Endothelial cell (in vitro differentiated cells): Measurements from ENCODE around the gene CCDC149. TPM values are rescaled to one million over a fixed set of nuclear protein-coding genes. Genes with fewer than 3 reads are reported as not detected.

ENCODE experiments used
- DNase-seq: peaks from one replicate; pipeline ENCODE4 v3.0.0; 2021; ENCODE audit warnings: low spot score
- H3K27ac Mint-ChIP-seq: one replicate; pipeline ENCODE4 v1.8.0; 2021; ENCODE audit warnings: mixed read lengths, inconsistent platforms; ENCODE audit not compliant: unreplicated experiment
- H3K27me3 Mint-ChIP-seq: one replicate; pipeline ENCODE4 v1.8.0; 2021; ENCODE audit warnings: mild to moderate bottlenecking, moderate library complexity, mixed read lengths, inconsistent platforms; ENCODE audit not compliant: unreplicated experiment
- H3K36me3 Mint-ChIP-seq: one replicate; pipeline ENCODE4 v1.8.0; 2021; ENCODE audit warnings: mild to moderate bottlenecking, low read depth, mixed read lengths, inconsistent platforms; ENCODE audit not compliant: unreplicated experiment
- H3K4me1 Mint-ChIP-seq: one replicate; pipeline ENCODE4 v1.8.0; 2021; ENCODE audit warnings: mild to moderate bottlenecking, mixed read lengths, inconsistent platforms; ENCODE audit not compliant: unreplicated experiment
- H3K4me3 Mint-ChIP-seq: one replicate; pipeline ENCODE4 v1.8.0; 2021; ENCODE audit warnings: mild to moderate bottlenecking, mixed read lengths, inconsistent platforms; ENCODE audit not compliant: unreplicated experiment
- H3K9me3 Mint-ChIP-seq: one replicate; pipeline ENCODE4 v1.8.0; 2021; ENCODE audit warnings: mixed read lengths, inconsistent platforms; ENCODE audit not compliant: unreplicated experiment
- CTCF ChIP-seq: fragments of 200-600 bp; sonication (generic); IDR thresholded peaks from one replicate; pipeline ENCODE4 v1.5.0; 2021; ENCODE audit warnings: antibody characterized with exemption; ENCODE audit not compliant: unreplicated experiment
- total RNA-seq: library from RNA; stranded (reverse); fragmentation: NEBNext Ultra II Directional; extraction: Animal tissue kit (Norgen Biotek cat#: 25700); gene quantifications from one replicate; pipeline ENCODE4 v1.2.1, GENCODE V29; 2021; ENCODE audit not compliant: unreplicated experiment

Gene CCDC149
- total RNA-seq, 1 donor from 2014 or later: 4.0 TPM

- H3K27ac Mint-ChIP-seq: no peak overlapping the region
Measured at GRCh38 chr4:24884902-24885301, 27.9 kb downstream of the CCDC149 start.

GRCh38 chr4:24881508-24882196 lies 31.2 kb downstream of the CCDC149 start:
- Mint-ChIP-seq H3K27ac (no peak overlapping the region), H3K9me3 (no peaks in the 10 kb centered on the region), H3K4me3 (no peak overlapping the region), H3K27me3 (no peaks in the 10 kb centered on the region), H3K4me1 (peaks cover under 1% of the 10 kb centered on the region), H3K36me3 (no peaks in the 10 kb centered on the region)
- DNase-seq: no peak
- TF ChIP-seq CTCF: no peak

More at GRCh38 chr4:24884902-24885301, 27.9 kb downstream of the CCDC149 start:
- Mint-ChIP-seq H3K4me3 (no peak overlapping the region), H3K36me3 (no peaks in the 10 kb centered on the region), H3K27me3 (no peaks in the 10 kb centered on the region), H3K4me1 (no peaks in the 10 kb centered on the region), H3K9me3 (no peaks in the 10 kb centered on the region)
- DNase-seq: no peak
- no peak for TF ChIP-seq CTCF

GRCh38 chr4:24880186-24880585 lies 32.7 kb downstream of the CCDC149 start:
- no peak overlapping the region for H3K27ac Mint-ChIP-seq
- DNase-seq: no peak
- H3K4me3 Mint-ChIP-seq: no peak overlapping the region
- peaks cover 7% of the 10 kb centered on the region for H3K4me1 Mint-ChIP-seq
- no peak for TF ChIP-seq CTCF
- H3K9me3 Mint-ChIP-seq: no peaks in the 10 kb centered on the region
- no peaks in the 10 kb centered on the region for H3K27me3 Mint-ChIP-seq
- H3K36me3 Mint-ChIP-seq: no peaks in the 10 kb centered on the region

- Mint-ChIP-seq H3K27me3 (no peaks in the 10 kb centered on the region), H3K9me3 (no peaks in the 10 kb centered on the region), H3K36me3 (no peaks in the 10 kb centered on the region), H3K4me1 (peaks cover 7% of the 10 kb centered on the region), H3K4me3 (no peak overlapping the region), H3K27ac (no peak overlapping the region)
- no peak for TF ChIP-seq CTCF
- DNase-seq: no peak
Measured at GRCh38 chr4:24878636-24879016, 34.2 kb downstream of the CCDC149 start.

GRCh38 chr4:24877868-24878635 lies 34.8 kb downstream of the CCDC149 start:
- no peak for DNase-seq
- H3K27ac Mint-ChIP-seq: no peak overlapping the region
- H3K36me3 Mint-ChIP-seq: no peaks in the 10 kb centered on the region
- TF ChIP-seq CTCF: no peak
- H3K4me1 Mint-ChIP-seq: peaks cover 7% of the 10 kb centered on the region
- peaks cover 2% of the 10 kb centered on the region for H3K27me3 Mint-ChIP-seq
- no peaks in the 10 kb centered on the region for H3K9me3 Mint-ChIP-seq
- no peak overlapping the region for H3K4me3 Mint-ChIP-seq
